ENCODE results near the gene NPAS4. TPM values are rescaled to one million over a fixed set of nuclear protein-coding genes. Genes with fewer than 3 reads are reported as not detected.

Gene NPAS4
- total and polyA plus RNA-seq, 2 of the 4 experiments (the other 2 are of a cell fraction): under 0.01 to 0.77 TPM

GRCh38 chr11:66464916-66465315, 44.1 kb downstream of the NPAS4 start:
- Histone ChIP-seq H3K9me1 (ENCODE audit: insufficient read depth, low read length) (peaks cover 5% of the 10 kb centered on the region), H3K4me3 (ENCODE audit: insufficient read depth, low read depth, low read length) (no peak overlapping the region), H3K4me1 (ENCODE audit: control insufficient read depth, insufficient read depth, low read length) (peaks cover 8% of the 10 kb centered on the region; the same call in 1 of the 2 replicates), H3K18ac (ENCODE audit: low read depth, low read length) (no peak overlapping the region), H3K9ac (ENCODE audit: low read depth, low read length) (no peak overlapping the region), H4K91ac (ENCODE audit: insufficient read depth, low read depth, low read length) (no peak overlapping the region), H3K4ac (ENCODE audit: low read depth, low read length) (no peak overlapping the region), H2BK120ac (ENCODE audit: low read depth, low read length) (no peak overlapping the region), H3K23ac (ENCODE audit: low read depth, low read length) (no peak overlapping the region), H2BK5ac (ENCODE audit: low read depth, low read length, poor library complexity, severe bottlenecking) (no peak overlapping the region), H2AK5ac (ENCODE audit: low read depth, low read length) (no peak overlapping the region), H3K79me1 (ENCODE audit: low read depth in 1 of 2, low read length in 2 of 2) (peaks cover 20 to 24% of the 10 kb centered on the region in 2 experiments), H3K27ac (ENCODE audit: insufficient read depth, low read length) (no peak overlapping the region), H2AFZ (replicated peaks; ENCODE audit: low read length, poor library complexity) (no peak overlapping the region), H2BK20ac (ENCODE audit: low read depth, low read length) (no peak overlapping the region), H4K20me1 (ENCODE audit: insufficient read depth, low read length) (no peaks in the 10 kb centered on the region; the same call in 1 of the 2 replicates), H4K5ac (ENCODE audit: low read depth, low read length) (no peak overlapping the region), H2AK9ac (replicated peaks; ENCODE audit: low read depth, low read length, poor library complexity) (no peak overlapping the region), H3K14ac (replicated peaks; ENCODE audit: low read depth, low read length) (no peak overlapping the region), H4K8ac (ENCODE audit: low read depth in 2 of 2, low read length in 2 of 2) (no peak overlapping the region), H3K27me3 (ENCODE audit: control insufficient read depth, insufficient read depth, low read length) (no peaks in the 10 kb centered on the region), H3K56ac (ENCODE audit: extremely low read depth, insufficient read depth, low read length) (no peak overlapping the region), H3K9me3 (ENCODE audit: control insufficient read depth, insufficient read depth, low read length) (peaks cover 4% of the 10 kb centered on the region; the same call in 1 of the 2 replicates), H3K36me3 (ENCODE audit: control insufficient read depth, insufficient read depth, low read length) (0 out of 2 replicates have a peak, but pooled peaks cover 3% of the 10 kb centered on the region), H2BK15ac (ENCODE audit: low read depth, low read length) (no peak overlapping the region), H3K4me2 (ENCODE audit: low read depth, low read length) (no peak overlapping the region)
- BruUV-seq (replicated peaks): no TSS peak
- ATAC-seq (ENCODE audit: low read depth): no peak
- CTCF ChIA-PET: no interaction called here
- POLR2A ChIA-PET (ENCODE audit: unreplicated experiment): no interaction called here
- in situ Hi-C loops (cut with MboI; ENCODE audit: low sequenced_read_pairs) (no loop called here), dilution Hi-C loops (cut with HindIII; ENCODE audit: low sequenced_read_pairs, unreplicated experiment) (no loop called here), intact Hi-C loops (cut with micrococcal nuclease) (no loop called here)
- TF ChIP-seq NFE2L2 (IDR thresholded peaks at IDR 0.05; ENCODE audit: low read depth, low read length) (no peak), CEBPB (IDR thresholded peaks at IDR 0.05; ENCODE audit: low read depth, low read length) (no peak), RFX5 (IDR thresholded peaks at IDR 0.05; ENCODE audit: low read depth, low read length) (no peak)
- DNase-seq: no peak
- 80% methylated on average over 1 of the region's 1 CpG; no CpG with 5 or more reads in 1 of the 2 experiments for WGBS, 2 experiments (ENCODE audit: extremely low coverage in 2 of 2, insufficient read length in 1 of 2)
